Suprapubic skin (tissue), 4 donors: ENCODE results near the gene VSIR. TPM values are rescaled to one million over a fixed set of nuclear protein-coding genes. Genes with fewer than 3 reads are reported as not detected.

ENCODE experiments used
- DNase-seq, 2 donors: peaks; one replicate each; pipeline ENCODE4 v3.0.0-alpha.2; 2019; ENCODE audit warnings: low spot score in 2 of 2
- H3K27ac ChIP-seq: fragments of 200-600 bp; sonication (generic); one replicate; pipeline ENCODE4 v1.5.1; 2019
- H3K27me3 ChIP-seq: fragments of 200-600 bp; sonication (generic); one replicate; pipeline ENCODE4 v1.5.1; 2019
- H3K36me3 ChIP-seq: fragments of 200-600 bp; sonication (generic); one replicate; pipeline ENCODE4 v1.5.1; 2019
- H3K4me1 ChIP-seq: fragments of 200-600 bp; sonication (generic); one replicate; pipeline ENCODE4 v1.5.1; 2019
- H3K4me3 ChIP-seq: fragments of 200-600 bp; sonication (generic); one replicate; pipeline ENCODE4 v1.5.1; 2019; ENCODE audit warnings: mild to moderate bottlenecking
- H3K9me3 ChIP-seq: fragments of 200-600 bp; sonication (generic); one replicate; pipeline ENCODE4 v1.5.1; 2019
- EP300 ChIP-seq: sonication (generic); formaldehyde crosslinking; IDR thresholded peaks from one replicate; pipeline ENCODE4 v1.6.1; 2017; ENCODE audit warnings: antibody characterized with exemption
- POLR2A ChIP-seq, 2 donors: fragments of 450-650 bp; IDR thresholded peaks; one replicate each; pipeline ENCODE4 v1.6.1; 2017; ENCODE audit warnings: antibody characterized with exemption in 2 of 2, mild to moderate bottlenecking in 2 of 2, moderate library complexity in 2 of 2
- POLR2AphosphoS5 ChIP-seq, 3 donors: sonication (generic); formaldehyde crosslinking; IDR thresholded peaks; one replicate each; pipeline ENCODE4 v1.6.1; 2017; ENCODE audit warnings: antibody characterized with exemption in 3 of 3
- WGBS: methylation state at CpG from one replicate; pipeline ENCODE4 v1.1.5; 2018; 5-methylcytosine and 5-hydroxymethylcytosine counted together
- total RNA-seq, 4 donors: library from RNA; depleted of rRNA; stranded (reverse); fragments of >200 nt; gene quantifications; one replicate each; pipeline ENCODE4 v1.1.0, GENCODE V29; 2016
- TF ChIP-seq, protein P1 (sequence below), 2 donors: fragments of 200-600 bp in 1 of 2; fragments of 450-650 bp in 1 of 2; sonication (generic) in 1 of 2; IDR thresholded peaks; one replicate each; pipeline ENCODE4 v1.5.1; 2016 to 2019; ENCODE audit warnings: antibody characterized with exemption in 2 of 2, mild to moderate bottlenecking in 1 of 2, moderate library complexity in 1 of 2

Gene VSIR
- total RNA-seq, 4 donors from 2014 or later = 16.3 to 50.7 (median 33.6) TPM

- H3K27ac ChIP-seq = no peak overlapping the region
- peaks cover 11% of the 10 kb centered on the region for H3K36me3 ChIP-seq
- no peak overlapping the region for H3K4me3 ChIP-seq
- DNase-seq = no peak
- peaks cover 77% of the 10 kb centered on the region for H3K4me1 ChIP-seq
- H3K9me3 ChIP-seq = no peaks in the 10 kb centered on the region
- TF ChIP-seq, protein P1, sequence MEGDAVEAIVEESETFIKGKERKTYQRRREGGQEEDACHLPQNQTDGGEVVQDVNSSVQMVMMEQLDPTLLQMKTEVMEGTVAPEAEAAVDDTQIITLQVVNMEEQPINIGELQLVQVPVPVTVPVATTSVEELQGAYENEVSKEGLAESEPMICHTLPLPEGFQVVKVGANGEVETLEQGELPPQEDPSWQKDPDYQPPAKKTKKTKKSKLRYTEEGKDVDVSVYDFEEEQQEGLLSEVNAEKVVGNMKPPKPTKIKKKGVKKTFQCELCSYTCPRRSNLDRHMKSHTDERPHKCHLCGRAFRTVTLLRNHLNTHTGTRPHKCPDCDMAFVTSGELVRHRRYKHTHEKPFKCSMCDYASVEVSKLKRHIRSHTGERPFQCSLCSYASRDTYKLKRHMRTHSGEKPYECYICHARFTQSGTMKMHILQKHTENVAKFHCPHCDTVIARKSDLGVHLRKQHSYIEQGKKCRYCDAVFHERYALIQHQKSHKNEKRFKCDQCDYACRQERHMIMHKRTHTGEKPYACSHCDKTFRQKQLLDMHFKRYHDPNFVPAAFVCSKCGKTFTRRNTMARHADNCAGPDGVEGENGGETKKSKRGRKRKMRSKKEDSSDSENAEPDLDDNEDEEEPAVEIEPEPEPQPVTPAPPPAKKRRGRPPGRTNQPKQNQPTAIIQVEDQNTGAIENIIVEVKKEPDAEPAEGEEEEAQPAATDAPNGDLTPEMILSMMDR (IDR thresholded peaks at IDR 0.05) = no peak
- TF ChIP-seq POLR2AphosphoS5 (IDR thresholded peaks at IDR 0.05) = no peak
- TF ChIP-seq EP300 = no peak
- no peak for TF ChIP-seq POLR2A (IDR thresholded peaks at IDR 0.05)
- WGBS = 96% methylated on average over 16 of the region's 26 CpGs
- no peaks in the 10 kb centered on the region for H3K27me3 ChIP-seq
Measured at GRCh38 chr10:71761541-71762113, 11.7 kb downstream of the VSIR start.

DNA sequence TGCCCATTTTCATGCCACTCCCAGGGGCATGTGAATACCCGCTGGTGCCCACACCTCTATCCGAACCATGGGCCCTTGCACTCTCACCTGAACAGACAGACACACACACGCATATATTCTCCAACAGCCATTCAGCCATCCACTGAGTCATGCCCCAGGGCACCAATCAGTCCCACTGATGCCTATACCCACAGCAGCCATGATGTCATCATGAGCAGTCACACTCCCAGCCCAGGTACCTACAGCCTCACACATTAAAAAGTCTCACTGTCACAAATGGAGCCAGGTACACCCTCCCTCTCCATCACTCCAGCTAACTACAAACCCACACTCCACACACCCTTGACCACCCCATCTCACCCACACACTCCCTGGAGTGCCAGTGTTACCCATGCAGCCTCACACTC, 12.2 kb downstream of the VSIR start:
- no peak overlapping the region for H3K4me3 ChIP-seq
- H3K4me1 ChIP-seq = peaks cover 76% of the 10 kb centered on the region
- no peaks in the 10 kb centered on the region for H3K27me3 ChIP-seq
- DNase-seq = no peak
- WGBS = 37% methylated on average over 3 of the region's 3 CpGs
- no peaks in the 10 kb centered on the region for H3K9me3 ChIP-seq
- H3K27ac ChIP-seq = no peak overlapping the region
- TF ChIP-seq POLR2A (IDR thresholded peaks at IDR 0.05) = no peak
- no peak for TF ChIP-seq POLR2AphosphoS5 (IDR thresholded peaks at IDR 0.05)
- no peak for TF ChIP-seq EP300
- TF ChIP-seq, protein P1 (IDR thresholded peaks at IDR 0.05) = no peak
- H3K36me3 ChIP-seq = peaks cover 11% of the 10 kb centered on the region

DNA sequence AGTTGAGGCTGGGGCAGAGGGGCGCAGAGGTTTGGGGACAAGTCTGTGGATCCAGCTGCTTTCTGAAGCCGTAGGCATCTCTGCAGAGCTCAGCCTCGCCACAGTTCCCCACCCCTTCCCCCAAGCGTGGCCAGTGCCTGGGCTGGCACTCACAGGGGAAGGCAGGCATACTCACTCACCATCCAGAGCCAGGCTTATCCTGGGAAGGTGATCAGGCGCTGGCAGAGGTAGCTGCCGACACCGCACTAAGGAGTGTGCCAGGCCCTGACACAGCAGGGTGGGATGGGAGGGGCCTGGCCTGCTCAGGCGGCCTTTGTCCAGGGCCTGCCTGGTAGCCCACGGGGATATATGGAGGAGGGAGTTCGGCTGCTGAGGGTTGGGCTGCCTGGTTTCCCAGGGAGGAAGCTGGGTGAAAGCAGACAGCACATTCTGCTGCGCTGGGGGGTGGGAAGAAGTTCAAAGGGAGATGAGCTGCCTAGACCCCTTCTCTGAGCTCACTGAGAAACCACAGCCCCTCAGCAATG, 15.9 kb downstream of the VSIR start:
- Histone ChIP-seq H3K4me3 (no peak overlapping the region), H3K27ac (peak overlapping the region; percentile 8), H3K36me3 (peaks cover 30% of the 10 kb centered on the region), H3K9me3 (no peaks in the 10 kb centered on the region), H3K27me3 (no peaks in the 10 kb centered on the region), H3K4me1 (peaks cover 66% of the 10 kb centered on the region)
- WGBS = 11% methylated on average over 7 of the region's 11 CpGs
- peak in 1 of 2 donors; percentile 74 for DNase-seq
- TF ChIP-seq POLR2AphosphoS5 (IDR thresholded peaks at IDR 0.05) = no peak
- TF ChIP-seq, protein P1 (IDR thresholded peaks at IDR 0.05) = no peak
- no peak for TF ChIP-seq POLR2A (IDR thresholded peaks at IDR 0.05)
- no peak for TF ChIP-seq EP300

- WGBS = 68% methylated on average over 12 of the region's 12 CpGs
- H3K4me3 ChIP-seq = no peak overlapping the region
- no peak for TF ChIP-seq POLR2A (IDR thresholded peaks at IDR 0.05)
- H3K9me3 ChIP-seq = no peaks in the 10 kb centered on the region
- H3K4me1 ChIP-seq = peaks cover 56% of the 10 kb centered on the region
- H3K36me3 ChIP-seq = peaks cover 36% of the 10 kb centered on the region
- DNase-seq = no peak
- no peaks in the 10 kb centered on the region for H3K27me3 ChIP-seq
- H3K27ac ChIP-seq = peak overlapping the region; percentile 35
Measured at GRCh38 chr10:71756311-71757191, 16.8 kb downstream of the VSIR start.

DNA sequence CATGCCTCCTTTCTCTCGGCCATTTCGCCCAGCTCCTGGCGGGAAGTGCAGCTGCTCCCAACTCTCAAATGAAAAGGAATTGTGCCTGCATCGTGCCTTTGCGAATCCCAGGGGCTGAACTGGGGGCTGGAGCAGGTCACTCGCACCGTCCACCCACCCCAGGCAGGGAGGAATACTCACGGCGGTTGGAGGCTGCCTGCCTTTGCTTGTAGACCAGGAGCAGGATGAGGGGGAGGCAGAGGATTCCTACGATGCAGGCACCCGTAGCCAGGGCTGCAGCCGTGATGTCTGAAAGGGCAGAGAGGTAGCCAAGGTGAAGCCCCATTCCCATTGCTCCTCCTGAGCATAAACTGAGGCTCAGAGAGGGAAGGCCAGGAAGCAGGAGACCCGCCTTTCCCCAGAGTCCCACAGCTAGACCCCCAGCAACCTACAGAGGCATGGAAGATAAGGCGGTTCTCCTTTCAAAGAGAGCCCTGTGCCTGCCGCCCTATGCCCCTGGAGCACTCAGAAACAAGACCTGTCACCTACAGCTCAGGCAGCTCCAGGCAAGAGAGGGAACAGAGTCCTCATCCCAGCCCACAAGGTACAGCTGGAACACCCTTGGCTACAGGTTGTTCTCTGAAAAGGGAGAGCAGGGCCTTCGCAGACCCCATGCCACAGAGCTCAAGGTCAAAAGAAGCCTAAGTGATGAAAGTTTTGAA, 18.0 kb downstream of the VSIR start:
- Histone ChIP-seq H3K4me3 (no peak overlapping the region), H3K9me3 (no peaks in the 10 kb centered on the region), H3K27ac (no peak overlapping the region), H3K4me1 (peaks cover 51% of the 10 kb centered on the region), H3K27me3 (no peaks in the 10 kb centered on the region), H3K36me3 (peaks cover 45% of the 10 kb centered on the region)
- no peak for DNase-seq
- TF ChIP-seq, protein P1 (IDR thresholded peaks at IDR 0.05) = no peak
- no peak for TF ChIP-seq EP300
- TF ChIP-seq POLR2A (IDR thresholded peaks at IDR 0.05) = no peak
- no peak for TF ChIP-seq POLR2AphosphoS5 (IDR thresholded peaks at IDR 0.05)
- 97% methylated on average over 16 of the region's 16 CpGs for WGBS
